ENCODE results near the gene EIF1.

The EIF1 gene

DNA sequence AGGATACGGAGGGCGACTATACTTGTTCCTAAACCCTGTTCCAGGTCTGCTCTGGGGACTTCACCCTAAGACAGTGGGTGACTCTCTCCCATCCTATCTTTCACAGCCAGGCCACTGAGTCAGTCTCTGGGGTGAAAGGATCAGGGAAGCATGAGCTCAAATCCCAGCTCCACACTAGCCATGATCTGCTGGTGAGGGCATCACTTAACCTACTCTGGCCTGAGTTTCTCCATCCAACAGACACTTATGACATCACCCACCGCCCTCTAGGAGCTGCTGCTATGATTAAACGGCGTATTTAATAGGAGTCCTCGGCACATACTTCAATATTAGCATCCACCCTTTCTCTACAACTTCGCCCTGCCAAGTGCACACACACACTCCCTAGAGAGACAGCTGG lies 33.5 kb downstream of the EIF1 start:
- no peak for DNase-seq (ENCODE audit: low spot score)
- TF ChIP-seq, protein P1, sequence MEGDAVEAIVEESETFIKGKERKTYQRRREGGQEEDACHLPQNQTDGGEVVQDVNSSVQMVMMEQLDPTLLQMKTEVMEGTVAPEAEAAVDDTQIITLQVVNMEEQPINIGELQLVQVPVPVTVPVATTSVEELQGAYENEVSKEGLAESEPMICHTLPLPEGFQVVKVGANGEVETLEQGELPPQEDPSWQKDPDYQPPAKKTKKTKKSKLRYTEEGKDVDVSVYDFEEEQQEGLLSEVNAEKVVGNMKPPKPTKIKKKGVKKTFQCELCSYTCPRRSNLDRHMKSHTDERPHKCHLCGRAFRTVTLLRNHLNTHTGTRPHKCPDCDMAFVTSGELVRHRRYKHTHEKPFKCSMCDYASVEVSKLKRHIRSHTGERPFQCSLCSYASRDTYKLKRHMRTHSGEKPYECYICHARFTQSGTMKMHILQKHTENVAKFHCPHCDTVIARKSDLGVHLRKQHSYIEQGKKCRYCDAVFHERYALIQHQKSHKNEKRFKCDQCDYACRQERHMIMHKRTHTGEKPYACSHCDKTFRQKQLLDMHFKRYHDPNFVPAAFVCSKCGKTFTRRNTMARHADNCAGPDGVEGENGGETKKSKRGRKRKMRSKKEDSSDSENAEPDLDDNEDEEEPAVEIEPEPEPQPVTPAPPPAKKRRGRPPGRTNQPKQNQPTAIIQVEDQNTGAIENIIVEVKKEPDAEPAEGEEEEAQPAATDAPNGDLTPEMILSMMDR (IDR thresholded peaks at IDR 0.05; ENCODE audit: extremely low read depth, missing control alignments) = no peak

DNA sequence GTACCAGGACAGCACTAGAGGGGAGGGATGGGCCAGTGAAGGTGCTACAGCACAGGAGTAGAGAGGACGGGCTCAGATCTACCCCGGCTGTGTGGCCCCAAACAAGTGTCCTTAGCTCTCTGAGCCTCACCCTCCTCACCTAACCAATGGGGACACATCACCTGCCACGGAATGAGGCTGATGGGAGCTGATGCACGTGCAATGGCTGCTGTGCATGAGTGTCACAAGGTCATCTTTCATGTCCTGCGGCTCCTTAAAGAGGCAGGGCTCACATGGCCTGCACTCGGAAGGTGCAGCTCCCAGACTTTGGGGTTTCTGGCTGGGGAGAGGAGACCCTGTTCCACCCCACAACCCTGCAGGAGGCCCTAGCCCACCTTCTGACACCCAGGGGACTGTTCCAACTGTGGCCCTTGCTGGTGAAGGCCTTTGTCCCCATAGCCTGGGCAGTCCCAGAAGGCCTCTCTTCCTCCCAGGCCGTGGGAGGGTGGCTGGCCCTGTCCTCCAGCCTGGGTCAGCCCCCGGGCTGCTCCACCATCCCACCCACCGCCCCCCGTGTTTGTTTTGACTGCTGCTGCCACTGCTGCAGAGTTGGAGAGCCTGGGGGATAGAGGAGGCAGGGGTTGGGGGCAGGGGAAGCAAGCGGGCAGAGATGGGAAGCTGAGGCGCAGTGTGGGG lies 35.3 kb downstream of the EIF1 start:
- DNase-seq (ENCODE audit: low spot score) = no peak
- TF ChIP-seq, protein P1 (IDR thresholded peaks at IDR 0.05; ENCODE audit: extremely low read depth, missing control alignments) = no peak

DNA sequence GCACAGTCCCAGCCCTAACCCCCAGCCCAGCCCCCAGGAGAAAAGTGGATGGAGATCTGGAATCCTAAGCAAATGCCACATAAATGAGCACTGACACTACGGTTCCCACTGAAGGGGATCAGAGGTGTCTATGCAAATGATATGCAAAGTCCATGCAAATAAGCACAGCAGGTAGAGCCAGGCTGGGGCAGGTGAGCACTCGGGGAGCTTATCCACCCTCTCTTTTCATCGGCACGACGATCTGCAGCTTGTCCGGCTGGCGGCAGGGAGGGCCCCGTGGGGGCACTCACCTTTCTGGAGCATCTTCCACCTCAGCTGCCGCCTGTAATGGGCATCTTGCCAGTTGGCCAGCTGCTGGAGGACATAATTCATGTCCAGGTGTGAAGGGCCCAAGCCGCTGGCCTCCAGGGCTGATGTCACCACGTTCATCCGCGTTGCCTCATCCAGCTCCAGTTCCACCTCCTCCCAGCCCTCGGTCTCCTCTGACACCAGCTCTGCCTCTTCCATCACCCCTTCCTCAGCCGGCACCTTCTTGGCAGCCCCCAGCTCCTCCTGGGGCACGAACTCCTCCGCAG lies 35.9 kb downstream of the EIF1 start:
- TF ChIP-seq, protein P1 (IDR thresholded peaks at IDR 0.05; ENCODE audit: extremely low read depth, missing control alignments) = no peak
- DNase-seq (ENCODE audit: low spot score) = no peak

DNA sequence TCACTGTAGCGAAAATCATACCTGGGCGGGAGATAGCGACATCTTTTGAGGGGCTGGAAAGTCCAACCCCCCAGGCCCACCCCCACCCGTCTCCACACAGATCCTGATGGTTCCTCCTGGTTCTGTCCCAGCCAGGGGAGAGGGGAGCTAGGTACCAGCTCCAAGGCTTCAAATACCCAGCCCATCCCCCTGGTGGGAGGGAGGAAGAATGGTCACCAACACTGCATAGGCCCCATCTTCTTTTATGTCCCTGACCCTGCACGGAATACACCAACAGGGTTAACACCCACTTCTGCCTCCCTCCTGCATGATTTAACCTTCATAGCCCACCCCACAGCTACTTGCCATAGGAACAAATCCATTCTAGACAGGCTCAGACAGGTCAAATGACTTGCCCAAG lies 36.4 kb downstream of the EIF1 start:
- DNase-seq (ENCODE audit: low spot score) = no peak
- TF ChIP-seq, protein P1 (IDR thresholded peaks at IDR 0.05; ENCODE audit: extremely low read depth, missing control alignments) = no peak

DNA sequence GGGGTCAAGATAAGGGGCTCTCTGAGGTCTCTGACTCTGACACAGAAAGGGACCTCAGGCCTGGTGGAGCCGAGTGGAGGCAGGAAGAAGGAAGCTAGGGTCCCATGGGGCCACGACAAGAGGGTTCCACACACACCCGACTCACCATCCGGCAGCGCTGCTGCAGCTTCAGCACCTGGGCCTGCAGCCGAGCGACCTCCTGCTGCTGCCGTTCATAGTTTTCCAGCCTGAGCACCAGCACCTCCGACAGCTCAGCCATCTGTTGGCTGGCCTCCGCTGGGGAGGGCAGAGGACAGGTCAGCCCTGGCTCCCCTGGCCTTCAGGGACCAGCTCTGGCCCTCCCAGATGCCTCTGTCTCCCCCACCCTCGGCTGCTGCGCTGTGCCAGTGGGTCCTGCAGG lies 39.4 kb downstream of the EIF1 start:
- DNase-seq (ENCODE audit: low spot score) = no peak
- TF ChIP-seq, protein P1 (IDR thresholded peaks at IDR 0.05; ENCODE audit: extremely low read depth, missing control alignments) = no peak

DNA sequence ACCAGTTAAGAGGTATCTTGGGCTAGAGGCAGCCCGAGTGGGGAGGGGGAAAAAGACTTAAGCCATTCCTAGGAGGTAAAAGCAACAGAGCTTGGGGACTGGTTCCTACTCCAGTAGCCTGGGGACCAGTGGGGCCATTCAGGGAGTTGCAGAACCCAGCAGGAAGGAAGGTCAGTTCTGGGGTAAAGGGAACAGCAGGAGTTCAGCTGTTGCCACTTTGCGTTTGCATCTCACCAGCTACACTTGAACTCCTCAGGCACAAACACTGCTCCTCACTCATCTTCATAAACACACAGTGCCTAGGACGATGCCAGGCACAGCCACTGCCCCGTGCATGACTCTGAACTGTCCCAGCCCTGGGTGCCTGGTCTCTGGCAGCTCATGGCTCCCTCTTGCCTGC lies 41.8 kb downstream of the EIF1 start:
- DNase-seq (ENCODE audit: low spot score) = no peak
- TF ChIP-seq, protein P1 (IDR thresholded peaks at IDR 0.05; ENCODE audit: extremely low read depth, missing control alignments) = no peak

DNA sequence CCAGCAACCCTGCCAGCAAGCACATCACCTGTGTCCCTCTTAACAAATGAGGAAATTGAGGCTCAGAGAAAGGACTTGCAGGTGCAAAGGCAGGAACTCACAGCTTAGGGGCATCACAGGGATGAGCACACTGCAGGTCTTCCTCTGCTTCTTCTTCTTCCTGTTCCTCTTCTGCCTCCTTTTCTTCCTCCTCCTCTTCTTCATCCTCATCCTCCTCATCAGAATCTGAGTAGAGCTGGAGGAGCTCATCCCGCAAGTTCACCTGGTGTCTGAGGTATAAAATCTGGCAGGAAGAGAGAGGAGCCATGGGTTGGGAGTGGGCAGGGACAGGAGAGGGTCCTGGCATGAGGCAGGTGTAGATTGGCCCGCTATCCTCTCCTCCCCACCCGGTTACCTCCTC lies 43.2 kb downstream of the EIF1 start:
- no peak for DNase-seq (ENCODE audit: low spot score)
- TF ChIP-seq, protein P1 (IDR thresholded peaks at IDR 0.05; ENCODE audit: extremely low read depth, missing control alignments) = no peak
